DND-41 (cell line): Measurements from ENCODE around the gene UCKL1.

Experiments used
- ATAC-seq: fragments of 200-7000 bp; cut with Tn5 transposase; 3 replicates; pipeline ENCODE4 v1.9.1; 2021; ENCODE audit warnings: low read depth; ENCODE audit not compliant: insufficient read depth
- DNase-seq: peaks from one replicate; pipeline ENCODE4 v3.0.0-alpha.2; 2020
- H2AFZ ChIP-seq: 2 replicates; pipeline ENCODE4 v1.6.0; 2012; ENCODE audit warnings: low read depth, low read length
- H3K27ac ChIP-seq: 2 replicates; pipeline ENCODE4 v1.5.1; 2012; ENCODE audit warnings: low read length, inconsistent platforms
- H3K27me3 ChIP-seq: fragments of 200-600 bp; sonication (generic); 2 replicates; pipeline ENCODE4 v1.6.0; 2012; ENCODE audit warnings: low read length, mild to moderate bottlenecking, inconsistent platforms; ENCODE audit not compliant: insufficient read depth, poor library complexity
- H3K36me3 ChIP-seq: 2 replicates; pipeline ENCODE4 v1.5.1; 2012; ENCODE audit warnings: low read length, inconsistent platforms; ENCODE audit not compliant: insufficient read depth
- H3K4me1 ChIP-seq: 2 replicates; pipeline ENCODE4 v1.5.1; 2012; ENCODE audit warnings: mild to moderate bottlenecking, low read length; ENCODE audit not compliant: insufficient read depth
- H3K4me2 ChIP-seq: 2 replicates; pipeline ENCODE4 v1.6.0; 2012; ENCODE audit warnings: mild to moderate bottlenecking, moderate library complexity, low read length, inconsistent platforms; ENCODE audit not compliant: insufficient read depth
- H3K4me3 ChIP-seq, 2 experiments: fragments of 200-600 bp in 1 of 2; shearing (Covaris generic) in 1 of 2; 2 replicates each; pipeline ENCODE4 v1.5.1; 2012 to 2016; ENCODE audit warnings: inconsistent platforms in 2 of 2, low read length in 2 of 2, mild to moderate bottlenecking in 2 of 2, low read depth in 1 of 2, moderate library complexity in 1 of 2
- H3K79me2 ChIP-seq: 2 replicates; pipeline ENCODE4 v1.6.0; 2012; ENCODE audit warnings: low read length, inconsistent platforms; ENCODE audit not compliant: insufficient read depth
- H3K9ac ChIP-seq: 2 replicates; pipeline ENCODE4 v1.6.0; 2012; ENCODE audit warnings: low read depth, mild to moderate bottlenecking, inconsistent platforms, low read length, moderate library complexity
- H3K9me3 ChIP-seq: 2 replicates; pipeline ENCODE4 v1.5.1; 2012; ENCODE audit warnings: low read length, moderate library complexity, mild to moderate bottlenecking, inconsistent platforms; ENCODE audit not compliant: insufficient read depth, severe bottlenecking
- H4K20me1 ChIP-seq: 2 replicates; pipeline ENCODE4 v1.6.0; 2012; ENCODE audit warnings: low read length; ENCODE audit not compliant: insufficient read depth
- EZH2 ChIP-seq: IDR thresholded peaks from 3 replicates; pipeline ENCODE4 v1.6.1; 2012; ENCODE audit warnings: borderline replicate concordance, low read depth, mild to moderate bottlenecking, moderate library complexity, low read length, inconsistent platforms; ENCODE audit not compliant: severe bottlenecking
- TF ChIP-seq, protein P1 (sequence below): IDR thresholded peaks from 2 replicates; pipeline ENCODE4 v1.5.1; 2012; ENCODE audit warnings: borderline replicate concordance, low read length, moderate library complexity, mild to moderate bottlenecking; ENCODE audit not compliant: poor library complexity, severe bottlenecking; ENCODE audit errors: extremely low read depth

UCKL1 gene

DNA sequence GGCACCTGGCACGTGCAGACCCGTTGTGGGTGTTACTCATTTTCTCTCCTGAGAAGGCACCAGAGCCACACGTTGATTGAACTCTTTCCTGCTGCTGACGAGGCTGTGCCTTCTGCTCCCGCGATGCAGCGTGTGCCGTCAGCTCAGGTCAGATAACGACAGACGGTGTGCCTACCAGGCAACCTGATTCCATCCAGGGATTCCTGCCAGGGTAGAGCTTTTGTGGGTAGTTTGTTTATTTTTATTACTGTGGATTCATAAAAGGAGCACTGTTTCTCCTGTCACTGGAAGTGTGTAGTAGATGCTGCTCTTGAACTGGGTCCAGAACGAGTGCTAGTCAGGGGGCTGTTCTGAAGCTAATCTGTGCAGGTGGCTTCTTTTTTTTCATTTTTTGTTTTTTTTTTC is 45.4 kb upstream of the UCKL1 start:
- H3K9me3 ChIP-seq: no peaks in the 10 kb centered on the region
- no peak overlapping the region for H3K4me2 ChIP-seq
- H2AFZ ChIP-seq: no peak overlapping the region
- H3K27me3 ChIP-seq: no peaks in the 10 kb centered on the region
- H3K27ac ChIP-seq: no peak overlapping the region
- peaks cover 23% of the 10 kb centered on the region for H3K79me2 ChIP-seq
- no peak overlapping the region for H3K4me3 ChIP-seq
- TF ChIP-seq, protein P1, sequence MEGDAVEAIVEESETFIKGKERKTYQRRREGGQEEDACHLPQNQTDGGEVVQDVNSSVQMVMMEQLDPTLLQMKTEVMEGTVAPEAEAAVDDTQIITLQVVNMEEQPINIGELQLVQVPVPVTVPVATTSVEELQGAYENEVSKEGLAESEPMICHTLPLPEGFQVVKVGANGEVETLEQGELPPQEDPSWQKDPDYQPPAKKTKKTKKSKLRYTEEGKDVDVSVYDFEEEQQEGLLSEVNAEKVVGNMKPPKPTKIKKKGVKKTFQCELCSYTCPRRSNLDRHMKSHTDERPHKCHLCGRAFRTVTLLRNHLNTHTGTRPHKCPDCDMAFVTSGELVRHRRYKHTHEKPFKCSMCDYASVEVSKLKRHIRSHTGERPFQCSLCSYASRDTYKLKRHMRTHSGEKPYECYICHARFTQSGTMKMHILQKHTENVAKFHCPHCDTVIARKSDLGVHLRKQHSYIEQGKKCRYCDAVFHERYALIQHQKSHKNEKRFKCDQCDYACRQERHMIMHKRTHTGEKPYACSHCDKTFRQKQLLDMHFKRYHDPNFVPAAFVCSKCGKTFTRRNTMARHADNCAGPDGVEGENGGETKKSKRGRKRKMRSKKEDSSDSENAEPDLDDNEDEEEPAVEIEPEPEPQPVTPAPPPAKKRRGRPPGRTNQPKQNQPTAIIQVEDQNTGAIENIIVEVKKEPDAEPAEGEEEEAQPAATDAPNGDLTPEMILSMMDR: no peak
- no peak for TF ChIP-seq EZH2
- no peaks in the 10 kb centered on the region for H3K4me1 ChIP-seq
- DNase-seq (no peak), ATAC-seq (no peak)
- H4K20me1 ChIP-seq: peaks cover 34% of the 10 kb centered on the region
- no peak overlapping the region for H3K9ac ChIP-seq
- peaks cover 83% of the 10 kb centered on the region for H3K36me3 ChIP-seq

DNA sequence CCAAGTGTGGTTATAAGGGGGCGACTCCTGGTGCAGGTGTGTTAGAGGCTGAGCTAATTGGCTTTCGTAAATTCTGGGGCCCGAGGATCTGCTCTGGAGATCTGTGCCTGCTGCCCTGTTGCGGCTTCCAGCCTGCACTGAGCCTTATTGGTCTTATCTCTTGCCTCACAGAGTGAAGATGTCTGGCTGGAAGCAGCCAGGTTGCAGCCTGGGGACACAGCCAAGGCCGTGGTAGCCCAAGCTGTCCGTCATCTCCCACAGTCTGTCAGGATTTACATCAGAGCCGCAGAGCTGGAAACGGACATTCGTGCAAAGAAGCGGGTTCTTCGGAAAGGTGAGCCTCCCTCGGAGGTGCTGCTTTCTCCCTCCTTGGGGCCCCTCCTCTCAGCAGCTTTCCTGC is 44.7 kb upstream of the UCKL1 start:
- H3K4me2 ChIP-seq: no peak overlapping the region
- ATAC-seq: no peak
- no peak overlapping the region for H3K27ac ChIP-seq
- peaks cover 85% of the 10 kb centered on the region for H3K36me3 ChIP-seq
- TF ChIP-seq, protein P1: no peak
- TF ChIP-seq EZH2: no peak
- H3K79me2 ChIP-seq: peaks cover 21% of the 10 kb centered on the region
- no peaks in the 10 kb centered on the region for H3K27me3 ChIP-seq
- H2AFZ ChIP-seq: no peak overlapping the region
- H4K20me1 ChIP-seq: peaks cover 30% of the 10 kb centered on the region
- no peaks in the 10 kb centered on the region for H3K9me3 ChIP-seq
- DNase-seq: no peak
- H3K9ac ChIP-seq: no peak overlapping the region
- no peak overlapping the region for H3K4me3 ChIP-seq
- no peaks in the 10 kb centered on the region for H3K4me1 ChIP-seq

DNA sequence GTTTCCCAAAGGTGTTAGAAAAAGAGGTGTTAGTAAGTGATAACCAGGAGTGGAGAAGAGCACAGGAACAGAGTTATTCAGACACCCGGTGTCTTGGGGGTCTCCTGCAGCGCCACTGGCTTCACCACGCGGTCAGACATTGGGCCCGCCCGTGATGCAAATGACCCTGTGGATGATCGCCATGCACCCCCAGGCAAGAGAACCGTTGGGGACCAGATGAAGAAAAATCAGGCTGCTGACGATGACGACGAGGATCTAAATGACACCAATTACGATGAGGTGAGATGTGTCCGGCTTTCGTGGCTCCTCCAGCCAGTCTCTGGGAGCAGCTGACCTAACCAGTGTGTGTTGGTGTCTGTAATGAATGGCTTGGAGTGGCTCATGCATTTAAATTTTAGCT is 26.7 kb upstream of the UCKL1 start:
- DNase-seq (no peak), ATAC-seq (no peak)
- peaks cover 54% of the 10 kb centered on the region for H3K36me3 ChIP-seq
- H3K9me3 ChIP-seq: no peaks in the 10 kb centered on the region
- no peaks in the 10 kb centered on the region for H3K27me3 ChIP-seq
- H3K27ac ChIP-seq: no peak overlapping the region
- peak overlapping the region; percentile 76 for H3K9ac ChIP-seq
- TF ChIP-seq EZH2: no peak
- TF ChIP-seq, protein P1: no peak
- H4K20me1 ChIP-seq: peaks cover 18% of the 10 kb centered on the region
- H3K79me2 ChIP-seq: peaks cover 52% of the 10 kb centered on the region
- H3K4me2 ChIP-seq: peak overlapping the region; percentile 89
- no peak overlapping the region for H2AFZ ChIP-seq
- H3K4me1 ChIP-seq: peaks cover 44% of the 10 kb centered on the region
- peak overlapping the region in 1 of 2 experiments; percentile 97; a peak in 1 of 4 replicates for H3K4me3 ChIP-seq
